Activated T-helper 1 cell treated with Interleukin-2 at 50 U/mL for 16 hours (primary cell): ENCODE data around the gene TRIP12.
"Not testable (repeated sequence)": the region's sequence is repeated elsewhere in the genome, so short reads cannot be mapped to it uniquely, and the experiment has no call there.

Source experiments
- DNase-seq: peaks from one replicate; pipeline ENCODE4 v3.0.0-alpha.2; 2020; ENCODE audit warnings: low read depth

Gene TRIP12

GRCh38 chr2:229874647-229875046 is 47.2 kb downstream of the TRIP12 start:
- DNase-seq, result no peak

GRCh38 chr2:229873123-229873581 is 48.7 kb downstream of the TRIP12 start:
- DNase-seq, result no peak

GRCh38 chr2:229870903-229871656 is 50.7 kb downstream of the TRIP12 start:
- DNase-seq, result no peak

GRCh38 chr2:229869226-229869625 is 52.6 kb downstream of the TRIP12 start:
- no peak for DNase-seq

- DNase-seq, result no peak
These were observed 53.0 kb downstream of the TRIP12 start for GRCh38 chr2:229868794-229869193.

GRCh38 chr2:229865033-229865432 is 56.8 kb downstream of the TRIP12 start:
- no peak for DNase-seq

GRCh38 chr2:229861431-229861830 is 60.4 kb downstream of the TRIP12 start:
- no peak for DNase-seq

- DNase-seq, result no peak
These were observed 61.5 kb downstream of the TRIP12 start for GRCh38 chr2:229860334-229860733.

GRCh38 chr2:229858351-229858750 is 63.5 kb downstream of the TRIP12 start:
- no peak for DNase-seq

GRCh38 chr2:229857634-229858033 is 64.2 kb downstream of the TRIP12 start:
- DNase-seq, result no peak

GRCh38 chr2:229856413-229856812 is 65.4 kb downstream of the TRIP12 start:
- DNase-seq, result no peak

GRCh38 chr2:229855116-229855515 is 66.7 kb downstream of the TRIP12 start:
- DNase-seq, result no peak

- DNase-seq, result peak; percentile 35
These were observed 69.2 kb downstream of the TRIP12 start for GRCh38 chr2:229852565-229852964.

- DNase-seq, result no peak
These were observed 69.9 kb downstream of the TRIP12 start for GRCh38 chr2:229851870-229852269.

GRCh38 chr2:229850355-229851275 is 71.2 kb downstream of the TRIP12 start:
- DNase-seq, result not testable (repeated sequence)

- DNase-seq, result no peak
These were observed 72.7 kb downstream of the TRIP12 start for GRCh38 chr2:229849073-229849472.

GRCh38 chr2:229843613-229844012 is 78.2 kb downstream of the TRIP12 start:
- no peak for DNase-seq

GRCh38 chr2:229838729-229839128 is 83.1 kb downstream of the TRIP12 start:
- DNase-seq, result no peak

GRCh38 chr2:229836847-229837246 is 85.0 kb downstream of the TRIP12 start:
- DNase-seq, result no peak

- no peak for DNase-seq
These were observed 86.1 kb downstream of the TRIP12 start for GRCh38 chr2:229835596-229836283.

- DNase-seq, result not testable (repeated sequence)
These were observed 87.4 kb downstream of the TRIP12 start for GRCh38 chr2:229834368-229834767.

GRCh38 chr2:229832510-229832898 is 89.3 kb downstream of the TRIP12 start:
- no peak for DNase-seq
